Stimulated activated CD4-positive, alpha-beta T cell treated with anti-CD3 and anti-CD28 coated beads, Interleukin-1b, Interleukin-23, amount 100 ng/mL, for 1 hour (primary cell): Measurements from ENCODE around the gene FAM168A.

Experiments
- DNase-seq, 2 donors: peaks; one replicate each; pipeline ENCODE4 v3.0.0-alpha.2; 2020; ENCODE audit warnings: low read depth in 2 of 2

Gene FAM168A

DNA sequence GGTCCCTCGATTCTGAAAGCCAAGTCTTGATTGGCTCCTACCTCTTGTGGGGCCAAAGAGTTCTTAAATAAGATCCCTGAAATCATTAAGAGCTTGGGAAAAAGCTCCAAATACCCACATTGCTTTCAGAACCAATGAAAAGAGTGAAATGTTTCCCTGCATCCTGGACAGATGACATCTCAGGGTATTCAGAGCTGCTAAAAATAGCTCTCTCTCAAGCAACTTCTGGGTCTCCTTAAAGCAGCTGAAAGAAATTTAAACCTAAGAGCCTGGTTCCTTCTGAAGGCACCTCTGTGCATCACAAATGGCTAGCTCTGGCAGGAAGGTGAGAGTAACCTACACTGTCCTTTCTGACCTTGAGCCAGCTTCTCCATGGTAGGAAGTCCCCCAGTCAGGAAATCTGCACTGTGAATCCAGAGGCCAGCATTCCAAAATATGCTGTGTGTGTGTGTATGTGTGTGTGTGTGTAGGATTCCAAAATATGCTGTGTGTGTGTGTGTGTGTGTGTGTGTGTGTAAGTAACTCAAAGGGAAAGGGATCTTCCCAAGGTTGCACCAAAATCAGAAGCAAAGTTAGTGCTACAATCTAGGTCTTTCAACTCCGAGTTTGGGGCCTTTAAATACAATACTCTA, 171.6 kb downstream of the FAM168A start:
- no peak for DNase-seq

DNA sequence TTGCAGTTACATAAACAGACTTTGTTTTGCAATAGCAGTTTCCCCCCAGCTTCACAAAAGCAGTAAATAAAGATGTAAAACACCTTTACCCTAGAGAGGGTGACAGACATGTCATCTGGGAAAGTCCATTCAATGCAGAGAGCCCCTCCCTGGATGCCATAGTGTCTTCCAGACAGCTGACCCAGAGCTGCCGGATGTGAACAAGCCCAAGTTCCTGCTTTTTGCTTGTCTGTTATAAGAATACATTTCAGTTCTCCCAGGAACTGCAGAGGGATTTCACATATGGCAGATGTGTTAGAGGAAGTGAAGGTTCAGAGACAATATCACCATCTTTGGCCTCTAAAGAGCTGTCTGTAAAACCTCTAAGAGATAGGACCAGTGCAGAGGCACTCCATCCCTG, 172.8 kb downstream of the FAM168A start:
- DNase-seq, result no peak

GRCh38 chr11:73423506-73423905, 174.4 kb downstream of the FAM168A start:
- DNase-seq, result no peak

- no peak for DNase-seq
These were observed 175.0 kb downstream of the FAM168A start for GRCh38 chr11:73422886-73423285.

DNA sequence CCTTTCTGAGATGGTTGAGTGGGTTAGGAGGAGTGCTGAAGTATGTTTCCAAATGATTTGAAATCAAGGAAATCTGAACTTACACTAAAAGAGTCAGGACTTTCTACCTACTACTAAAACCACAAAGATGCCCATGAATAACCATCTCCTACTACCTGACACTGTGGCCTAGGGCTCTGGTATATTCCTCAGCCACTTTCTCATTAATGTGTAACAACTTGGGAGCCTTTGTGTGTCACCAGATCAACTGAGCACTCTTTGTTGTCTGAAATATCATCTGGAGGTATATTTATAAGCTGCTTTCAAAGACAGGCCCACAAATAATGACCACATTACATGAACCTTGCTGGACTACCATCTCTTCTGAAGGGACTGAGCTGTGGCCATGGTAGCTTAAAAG, 177.8 kb downstream of the FAM168A start:
- DNase-seq, result no peak

GRCh38 chr11:73416786-73417185, 181.1 kb downstream of the FAM168A start:
- DNase-seq, result no peak

- DNase-seq, result no peak
These were observed 181.9 kb downstream of the FAM168A start for GRCh38 chr11:73415854-73416615.

DNA sequence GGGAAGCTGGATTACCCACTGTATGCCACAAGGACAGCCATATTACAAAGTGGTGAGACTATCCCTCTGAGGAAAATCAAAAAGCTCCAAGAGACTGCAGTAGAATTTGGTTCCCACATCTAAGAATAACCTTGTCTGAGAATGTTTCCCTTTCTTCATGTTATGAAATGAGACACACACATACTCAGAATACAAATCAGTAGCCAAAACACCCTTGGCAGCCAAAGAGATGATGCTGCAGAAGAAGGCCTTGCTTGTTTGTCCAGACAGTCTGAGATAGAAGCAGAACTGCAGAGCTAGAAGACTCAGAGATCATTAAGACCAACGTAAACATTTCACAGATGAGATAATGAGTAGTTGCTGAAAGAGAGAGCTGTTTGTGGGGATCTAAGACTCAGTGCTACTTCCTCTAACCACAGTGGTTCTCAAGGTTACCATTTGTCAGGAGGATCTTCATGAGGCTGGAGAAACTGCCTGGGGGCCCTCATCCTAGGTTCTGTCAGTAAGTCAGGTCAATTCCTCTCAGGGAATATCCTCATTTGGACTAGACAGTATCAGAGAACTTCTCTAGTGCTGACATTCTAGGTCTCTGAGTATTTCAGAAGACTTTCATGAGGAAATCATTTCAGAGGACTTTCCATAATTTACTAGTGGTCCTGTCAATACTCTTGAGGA, 182.8 kb downstream of the FAM168A start:
- DNase-seq, result no peak

DNA sequence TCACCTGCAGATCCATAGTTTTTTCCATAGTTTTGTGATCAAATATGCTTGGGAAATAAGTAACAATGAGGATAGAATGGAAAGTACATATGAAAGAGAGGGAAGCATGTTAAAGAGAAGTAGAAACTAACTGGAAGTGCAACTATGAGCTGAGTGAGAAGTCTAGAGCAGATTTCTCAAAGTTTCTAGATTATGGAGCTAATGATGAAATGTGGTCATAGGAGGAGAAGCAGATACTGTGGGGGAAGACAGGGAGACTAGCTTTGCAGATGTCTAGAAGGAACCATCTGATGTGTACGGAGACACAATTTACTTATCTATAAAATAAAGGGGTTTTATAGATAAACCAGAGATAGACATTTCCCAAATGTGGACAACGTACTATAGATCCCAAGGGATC, 184.7 kb downstream of the FAM168A start:
- DNase-seq, result no peak

GRCh38 chr11:73412308-73412707, 185.6 kb downstream of the FAM168A start:
- DNase-seq, result no peak

GRCh38 chr11:73411031-73411430, 186.9 kb downstream of the FAM168A start:
- DNase-seq, result no peak

- DNase-seq, result no peak
These were observed 187.3 kb downstream of the FAM168A start for GRCh38 chr11:73410627-73411026.

DNA sequence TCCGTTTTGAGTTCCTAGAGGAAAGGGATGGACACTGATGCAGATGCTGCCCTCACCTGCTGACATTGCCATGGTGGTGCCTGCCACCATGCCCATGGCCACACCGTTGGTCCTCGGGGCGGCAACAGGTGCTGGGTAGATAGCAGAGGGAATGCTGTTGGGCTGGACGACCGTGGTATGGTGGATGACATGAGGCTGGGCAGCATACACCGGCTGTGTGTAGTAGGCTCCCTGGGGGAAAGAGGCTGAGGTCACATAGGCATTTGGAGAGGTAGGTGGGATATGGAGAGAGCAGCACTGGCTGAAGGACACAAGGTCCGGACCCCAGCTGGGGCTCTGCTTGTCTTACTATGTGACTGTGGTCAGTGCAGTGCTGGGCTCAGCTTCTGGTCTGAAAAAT, 188.5 kb downstream of the FAM168A start:
- no peak for DNase-seq

DNA sequence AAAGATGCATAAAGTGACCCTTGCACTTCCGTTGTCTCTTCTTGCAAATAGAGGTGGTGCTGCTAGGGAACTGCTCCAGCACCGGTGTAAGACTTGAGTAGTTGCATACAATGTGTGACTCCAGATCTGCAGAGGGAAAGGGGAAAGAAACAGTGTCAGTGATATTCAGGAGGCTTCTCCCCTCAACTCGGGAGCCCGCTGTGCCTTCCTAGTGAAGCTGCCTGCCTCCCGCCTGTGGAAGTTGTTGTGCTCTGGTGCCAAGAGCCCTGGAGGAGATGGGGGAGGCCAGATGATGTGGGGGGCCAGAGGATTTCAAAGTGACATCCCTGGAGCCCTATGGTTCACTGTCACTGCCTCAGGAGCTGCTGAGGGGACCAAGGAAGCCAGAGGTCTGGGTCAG, 191.3 kb downstream of the FAM168A start:
- no peak for DNase-seq

DNA sequence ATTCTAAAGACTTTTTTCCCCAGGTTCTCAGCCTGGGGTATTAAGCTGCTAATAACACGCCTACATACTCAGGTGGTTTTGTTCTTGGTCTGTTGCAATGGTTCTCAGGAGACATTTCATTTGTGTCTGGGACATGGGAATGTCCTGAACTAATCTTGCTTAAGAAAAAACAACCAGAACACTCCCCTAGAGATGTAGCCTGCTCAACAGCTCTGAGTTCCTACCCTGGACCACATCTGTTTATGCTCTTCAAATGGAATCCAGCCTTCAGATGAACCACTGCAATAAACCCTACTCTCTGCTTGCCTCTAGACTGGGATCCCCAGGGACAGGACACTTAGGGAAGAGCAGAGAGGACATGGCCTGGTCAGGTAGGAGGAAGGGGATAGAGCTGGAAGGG, 191.8 kb downstream of the FAM168A start:
- DNase-seq, result no peak

GRCh38 chr11:73405146-73405510, 192.8 kb downstream of the FAM168A start:
- DNase-seq, result no peak

- DNase-seq, result no peak
These were observed 193.3 kb downstream of the FAM168A start for GRCh38 chr11:73404506-73405145.

- DNase-seq, result no peak
These were observed 193.9 kb downstream of the FAM168A start for GRCh38 chr11:73404048-73404447.

GRCh38 chr11:73403541-73403940, 194.4 kb downstream of the FAM168A start:
- DNase-seq, result no peak

- DNase-seq, result no peak
These were observed 195.1 kb downstream of the FAM168A start for GRCh38 chr11:73402834-73403185.

DNA sequence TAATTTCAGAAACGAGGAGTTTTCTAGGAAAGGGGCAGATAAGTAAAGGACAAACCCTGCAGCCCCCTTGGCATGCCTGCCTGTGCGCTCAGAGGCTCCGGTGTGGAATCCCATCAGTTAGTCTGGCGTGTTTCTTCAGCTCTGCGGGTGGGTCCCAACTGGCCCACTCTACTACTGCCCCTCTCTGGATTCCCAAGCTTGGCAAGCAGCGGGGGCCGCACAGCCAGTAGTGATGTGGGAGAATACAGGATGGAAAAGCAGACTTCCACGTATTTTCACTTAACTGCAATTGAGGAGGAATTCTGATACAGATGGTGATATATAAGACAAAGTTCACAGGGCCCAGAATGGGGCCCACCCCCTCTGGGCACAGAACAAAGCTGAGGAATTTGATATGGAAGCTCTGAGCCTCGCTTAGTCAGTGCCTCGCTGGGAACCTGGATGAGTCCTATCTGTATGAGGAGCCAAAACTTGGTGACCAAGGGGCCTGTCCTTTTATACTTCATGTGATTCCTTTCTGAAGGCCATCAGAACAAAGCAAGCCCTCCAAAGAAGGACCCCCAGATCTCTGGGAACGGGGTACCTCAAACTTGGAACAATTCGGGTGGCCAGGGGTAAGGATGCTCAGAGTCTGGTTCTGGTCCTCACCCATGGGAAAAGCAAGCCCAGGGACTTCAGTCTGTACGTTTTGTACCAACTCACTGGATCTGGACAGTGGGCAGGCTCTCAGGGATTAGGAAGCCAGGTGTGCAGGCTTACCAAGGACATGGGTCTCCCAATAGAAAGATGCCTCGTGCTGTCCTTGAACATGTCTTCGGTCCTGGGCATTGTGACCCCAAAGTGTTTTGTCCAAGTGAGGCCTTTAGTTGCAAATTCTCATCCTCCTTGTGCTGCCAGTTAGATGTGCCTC, 195.7 kb downstream of the FAM168A start:
- no peak for DNase-seq
